ENCODE measurements around the gene S100A6.

DNA sequence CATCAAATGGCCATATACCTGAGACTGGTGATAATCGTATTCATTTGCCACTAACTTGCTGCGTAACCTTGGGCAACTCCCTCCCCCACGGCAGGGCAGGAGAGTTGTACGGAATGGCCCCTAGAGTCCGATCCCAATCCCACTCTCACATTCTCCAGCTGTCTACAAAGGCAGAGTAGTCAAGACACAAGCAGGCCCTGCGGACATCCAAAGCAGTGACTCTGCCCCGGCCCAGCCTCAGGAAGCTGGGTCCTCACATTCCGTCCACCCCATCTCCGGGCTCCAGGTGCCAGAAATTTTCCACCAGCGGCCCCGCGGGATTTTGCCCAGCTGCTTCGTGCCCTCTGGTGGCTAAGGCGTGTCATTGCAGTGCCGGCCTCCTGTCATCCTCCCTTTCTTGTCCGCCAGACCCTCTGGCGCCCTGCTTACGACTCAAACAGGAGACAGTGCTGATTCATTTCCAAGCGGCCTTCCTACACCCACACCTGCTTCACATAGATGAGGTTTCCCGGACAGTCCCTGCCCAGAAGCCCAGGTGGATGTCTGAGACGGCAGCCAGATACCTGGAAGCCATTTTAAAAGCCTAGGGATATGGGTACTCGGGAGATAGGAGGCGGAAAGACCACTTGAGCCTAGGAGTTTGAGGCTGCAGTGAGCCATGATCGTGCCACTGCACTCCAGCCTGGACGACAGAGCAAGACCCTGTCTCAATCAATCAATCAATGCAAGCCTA, 32.7 kb upstream of the S100A6 start:
- TF ChIP-seq, protein P1, sequence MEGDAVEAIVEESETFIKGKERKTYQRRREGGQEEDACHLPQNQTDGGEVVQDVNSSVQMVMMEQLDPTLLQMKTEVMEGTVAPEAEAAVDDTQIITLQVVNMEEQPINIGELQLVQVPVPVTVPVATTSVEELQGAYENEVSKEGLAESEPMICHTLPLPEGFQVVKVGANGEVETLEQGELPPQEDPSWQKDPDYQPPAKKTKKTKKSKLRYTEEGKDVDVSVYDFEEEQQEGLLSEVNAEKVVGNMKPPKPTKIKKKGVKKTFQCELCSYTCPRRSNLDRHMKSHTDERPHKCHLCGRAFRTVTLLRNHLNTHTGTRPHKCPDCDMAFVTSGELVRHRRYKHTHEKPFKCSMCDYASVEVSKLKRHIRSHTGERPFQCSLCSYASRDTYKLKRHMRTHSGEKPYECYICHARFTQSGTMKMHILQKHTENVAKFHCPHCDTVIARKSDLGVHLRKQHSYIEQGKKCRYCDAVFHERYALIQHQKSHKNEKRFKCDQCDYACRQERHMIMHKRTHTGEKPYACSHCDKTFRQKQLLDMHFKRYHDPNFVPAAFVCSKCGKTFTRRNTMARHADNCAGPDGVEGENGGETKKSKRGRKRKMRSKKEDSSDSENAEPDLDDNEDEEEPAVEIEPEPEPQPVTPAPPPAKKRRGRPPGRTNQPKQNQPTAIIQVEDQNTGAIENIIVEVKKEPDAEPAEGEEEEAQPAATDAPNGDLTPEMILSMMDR (IDR thresholded peaks at IDR 0.05; ENCODE audit: extremely low read depth in 1 of 2, insufficient read depth in 1 of 2, low read depth in 1 of 2, low read length in 2 of 2): peak; percentile 98 to 99
- TF ChIP-seq POLR2A (IDR thresholded peaks at IDR 0.05; ENCODE audit: low read depth, low read length) (no peak), JUN (IDR thresholded peaks at IDR 0.05; ENCODE audit: borderline replicate concordance, insufficient read depth, insufficient read length, low read depth) (no peak), EZH2 (IDR thresholded peaks at IDR 0.05; ENCODE audit: borderline replicate concordance, low read depth, low read length, severe bottlenecking) (no peak), POLR2AphosphoS5 (IDR thresholded peaks at IDR 0.05; ENCODE audit: insufficient read depth, low read depth, low read length) (peak; percentile 64), GATA2 (IDR thresholded peaks at IDR 0.05; ENCODE audit: insufficient read depth, insufficient read length, low read depth, low read length) (no peak)
- TF ChIP-seq, protein P2, sequence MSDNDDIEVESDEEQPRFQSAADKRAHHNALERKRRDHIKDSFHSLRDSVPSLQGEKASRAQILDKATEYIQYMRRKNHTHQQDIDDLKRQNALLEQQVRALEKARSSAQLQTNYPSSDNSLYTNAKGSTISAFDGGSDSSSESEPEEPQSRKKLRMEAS (IDR thresholded peaks at IDR 0.05; ENCODE audit: insufficient read depth, insufficient read length): no peak
